GM12878 (cell line): ENCODE measurements around the gene CANT1. TPM values are rescaled to one million over a fixed set of nuclear protein-coding genes. Genes with fewer than 3 reads are reported as not detected.

ENCODE experiments used
- BCL11A ChIP-seq: IDR thresholded peaks from 2 replicates; pipeline ENCODE4 v1.6.1; 2011; ENCODE audit warnings: low read depth, low read length
- CBX3 ChIP-seq: fragments of 200-600 bp; sonication (generic); IDR thresholded peaks from 2 replicates; pipeline ENCODE4 v1.6.1; 2016; ENCODE audit warnings: low read depth, borderline replicate concordance
- CUX1 ChIP-seq: IDR thresholded peaks from 2 replicates; pipeline ENCODE4 v1.6.1; 2012; ENCODE audit warnings: improper control_type of control experiment, low read depth, low read length; ENCODE audit not compliant: insufficient replicate concordance
- IRF3 ChIP-seq: fragments of 450-650 bp; IDR thresholded peaks from 2 replicates; pipeline ENCODE4 v1.6.1; 2014; ENCODE audit warnings: mild to moderate bottlenecking
- POLR2AphosphoS5 ChIP-seq: IDR thresholded peaks from 2 replicates; pipeline ENCODE4 v1.6.1; 2011; ENCODE audit warnings: mild to moderate bottlenecking, low read length, inconsistent platforms
- SUZ12 ChIP-seq: fragments of 200-600 bp; sonication (generic); IDR thresholded peaks from one replicate; pipeline ENCODE4 v1.6.1; 2018; ENCODE audit warnings: antibody characterized with exemption, mild to moderate bottlenecking; ENCODE audit not compliant: unreplicated experiment
- ZBTB33 ChIP-seq: fragments of 450-650 bp; IDR thresholded peaks from 2 replicates; pipeline ENCODE4 v1.6.1; 2017; ENCODE audit warnings: mild to moderate bottlenecking
- polyA plus RNA-seq, 11 experiments: library from polyadenylated mRNA; depleted of rRNA in 4 of 11; unstranded in 6 of 11; stranded (reverse) in 5 of 11; fragments of >200 nt; fragmentation: Nextera tagmentation in 4 of 11; fragmentation: Illumina TruSeq in 1 of 11; extraction: Ambion mirVana in 4 of 11; extraction: Trizol in 1 of 11; gene quantifications; 1 replicate in 1 of 11; 2 replicates in 10 of 11; pipeline versions ENCODE4 v1.2.1 to v1.2.3, GENCODE V29; 2011 to 2016; ENCODE audit warnings: inconsistent platforms in 2 of 11, missing spikeins in 2 of 11, low read depth in 1 of 11
- total RNA-seq, 4 experiments: library from RNA; depleted of rRNA in 3 of 4; stranded (reverse); fragments of >200 nt in 3 of 4; fragmentation: Illumina TruSeq in 1 of 4; extraction: Trizol in 1 of 4; gene quantifications; 2 replicates each; pipeline versions ENCODE4 v1.2.1 to v1.2.3, GENCODE V29; 2013 to 2021

The CANT1 gene
- total and polyA plus RNA-seq, 10 of the 15 experiments (the other 5 are each of a cell fraction or from before 2014, with no cell fraction given) = 2.2 to 59.2 (median 20.2) TPM

GRCh38 chr17:78960928-78961327 lies 48.6 kb downstream of the CANT1 start (continued):
- TF ChIP-seq CUX1 (no peak), ZBTB33 (no peak), CBX3 (no peak), SUZ12 (no peak), BCL11A (no peak), IRF3 (no peak), POLR2AphosphoS5 (no peak)
